ENCODE results near the gene ARID1A.

- TF ChIP-seq POLR2A (IDR thresholded peaks at IDR 0.05): no peak
- no peak for TF ChIP-seq CTCF (IDR thresholded peaks at IDR 0.05)
Measured at GRCh38 chr1:26697431-26697977, 1.7 kb downstream of the ARID1A start.

All from uterus (tissue), 2 donors.